Smooth muscle cell (in vitro differentiated cells): ENCODE data around the gene PHTF1. TPM values are rescaled to one million over a fixed set of nuclear protein-coding genes. Genes with fewer than 3 reads are reported as not detected.

Experiments used
- DNase-seq: peaks from one replicate; lab custom pipeline; 2025; ENCODE audit not compliant: unreplicated experiment; lab: John Stamatoyannopoulos, UW
- H2AFZ ChIP-seq: fragments of 200-600 bp; sonication (generic); 2 replicates; pipeline ENCODE4 v1.6.0; 2016; ENCODE audit warnings: antibody characterized with exemption, low read depth, mild to moderate bottlenecking
- H3F3A ChIP-seq: fragments of 200-600 bp; sonication (generic); 2 replicates; pipeline ENCODE4 v1.6.0; 2017; ENCODE audit warnings: antibody characterized with exemption, low read depth
- H3K27ac ChIP-seq: fragments of 200-600 bp; sonication (generic); 2 replicates; pipeline ENCODE4 v1.5.1; 2016; ENCODE audit warnings: low read depth, mild to moderate bottlenecking
- H3K27me3 ChIP-seq: fragments of 200-600 bp; sonication (generic); 2 replicates; pipeline ENCODE4 v1.6.1; 2016; ENCODE audit warnings: low read depth, mild to moderate bottlenecking
- H3K36me3 ChIP-seq: fragments of 200-600 bp; sonication (generic); 2 replicates; pipeline ENCODE4 v1.5.1; 2016; ENCODE audit warnings: low read depth
- H3K4me1 ChIP-seq: fragments of 200-600 bp; sonication (generic); 2 replicates; pipeline ENCODE4 v1.5.1; 2016; ENCODE audit warnings: low read depth
- H3K4me2 ChIP-seq: fragments of 200-600 bp; sonication (generic); 2 replicates; pipeline ENCODE4 v1.6.0; 2016; ENCODE audit warnings: mild to moderate bottlenecking
- H3K4me3 ChIP-seq: fragments of 200-600 bp; sonication (generic); 2 replicates; pipeline ENCODE4 v1.5.1; 2016; ENCODE audit warnings: mild to moderate bottlenecking
- H3K79me2 ChIP-seq: fragments of 200-600 bp; sonication (generic); 2 replicates; pipeline ENCODE4 v1.6.0; 2016; ENCODE audit warnings: low read depth, mild to moderate bottlenecking
- H3K9ac ChIP-seq: fragments of 200-600 bp; sonication (generic); 2 replicates; pipeline ENCODE4 v1.6.0; 2016; ENCODE audit warnings: low read depth
- H3K9me3 ChIP-seq: fragments of 200-600 bp; sonication (generic); replicated peaks from 2 replicates; pipeline ENCODE4 v1.5.1; 2016; ENCODE audit warnings: low read depth
- H4K20me1 ChIP-seq: fragments of 200-600 bp; sonication (generic); 2 replicates; pipeline ENCODE4 v1.6.0; 2016; ENCODE audit warnings: low read depth
- WGBS: methylation state at CpG from one replicate; pipeline ENCODE4 v1.1.7; 2016; ENCODE audit warnings: low lambda C conversion rate; 5-methylcytosine and 5-hydroxymethylcytosine counted together
- polyA plus RNA-seq: library from polyadenylated mRNA; unstranded; fragments of >200 nt; fragmentation: Nextera tagmentation; extraction: Ambion mirVana; gene quantifications from 2 replicates; pipeline ENCODE4 v1.2.1, GENCODE V29; 2016
- total RNA-seq: library from RNA; depleted of rRNA; stranded (reverse); fragments of >200 nt; gene quantifications from 2 replicates; pipeline ENCODE4 v1.2.3, GENCODE V29; 2014
- TF ChIP-seq, protein P1 (sequence below): fragments of 200-600 bp; sonication (generic); IDR thresholded peaks from 2 replicates; pipeline ENCODE4 v1.5.1; 2017; ENCODE audit warnings: borderline replicate concordance, mild to moderate bottlenecking, antibody characterized with exemption; ENCODE audit not compliant: insufficient read depth, poor library complexity, severe bottlenecking

Gene PHTF1
- total and polyA plus RNA-seq, 2 experiments from 2014 or later, result 23.9 to 25.4 TPM

DNA sequence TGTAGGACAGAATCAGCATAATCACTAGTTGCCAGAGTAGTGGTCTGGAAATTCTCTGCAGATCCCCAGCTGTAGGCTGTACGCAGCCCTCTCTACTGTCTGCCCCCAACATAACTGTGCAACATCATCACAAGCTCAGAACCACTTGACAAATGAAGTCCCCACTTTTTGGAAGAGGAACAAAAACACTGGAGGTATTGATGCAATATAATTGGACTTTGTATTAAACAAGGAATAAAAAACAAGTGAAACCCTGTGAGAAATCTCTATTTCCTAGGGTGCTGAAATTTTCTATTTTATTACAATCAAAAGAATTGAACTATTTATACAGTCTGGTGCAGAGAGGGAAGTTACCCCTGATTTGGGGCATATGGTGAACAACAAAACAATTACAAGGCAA is 15.2 kb downstream of the PHTF1 start:
- Histone ChIP-seq H3K27me3 (no peaks in the 10 kb centered on the region), H2AFZ (no peak overlapping the region), H3K27ac (no peak overlapping the region), H3K4me2 (no peak overlapping the region), H3K4me3 (no peak overlapping the region), H3F3A (peaks cover 5% of the 10 kb centered on the region), H3K4me1 (peaks cover 8% of the 10 kb centered on the region), H4K20me1 (peaks cover 10% of the 10 kb centered on the region), H3K79me2 (peaks cover 14% of the 10 kb centered on the region), H3K9me3 (no peaks in the 10 kb centered on the region), H3K36me3 (no peaks in the 10 kb centered on the region), H3K9ac (no peak overlapping the region)
- TF ChIP-seq, protein P1, sequence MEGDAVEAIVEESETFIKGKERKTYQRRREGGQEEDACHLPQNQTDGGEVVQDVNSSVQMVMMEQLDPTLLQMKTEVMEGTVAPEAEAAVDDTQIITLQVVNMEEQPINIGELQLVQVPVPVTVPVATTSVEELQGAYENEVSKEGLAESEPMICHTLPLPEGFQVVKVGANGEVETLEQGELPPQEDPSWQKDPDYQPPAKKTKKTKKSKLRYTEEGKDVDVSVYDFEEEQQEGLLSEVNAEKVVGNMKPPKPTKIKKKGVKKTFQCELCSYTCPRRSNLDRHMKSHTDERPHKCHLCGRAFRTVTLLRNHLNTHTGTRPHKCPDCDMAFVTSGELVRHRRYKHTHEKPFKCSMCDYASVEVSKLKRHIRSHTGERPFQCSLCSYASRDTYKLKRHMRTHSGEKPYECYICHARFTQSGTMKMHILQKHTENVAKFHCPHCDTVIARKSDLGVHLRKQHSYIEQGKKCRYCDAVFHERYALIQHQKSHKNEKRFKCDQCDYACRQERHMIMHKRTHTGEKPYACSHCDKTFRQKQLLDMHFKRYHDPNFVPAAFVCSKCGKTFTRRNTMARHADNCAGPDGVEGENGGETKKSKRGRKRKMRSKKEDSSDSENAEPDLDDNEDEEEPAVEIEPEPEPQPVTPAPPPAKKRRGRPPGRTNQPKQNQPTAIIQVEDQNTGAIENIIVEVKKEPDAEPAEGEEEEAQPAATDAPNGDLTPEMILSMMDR, result no peak
- WGBS, result 50% methylated on average over 1 of the region's 1 CpG
- DNase-seq, result no peak

DNA sequence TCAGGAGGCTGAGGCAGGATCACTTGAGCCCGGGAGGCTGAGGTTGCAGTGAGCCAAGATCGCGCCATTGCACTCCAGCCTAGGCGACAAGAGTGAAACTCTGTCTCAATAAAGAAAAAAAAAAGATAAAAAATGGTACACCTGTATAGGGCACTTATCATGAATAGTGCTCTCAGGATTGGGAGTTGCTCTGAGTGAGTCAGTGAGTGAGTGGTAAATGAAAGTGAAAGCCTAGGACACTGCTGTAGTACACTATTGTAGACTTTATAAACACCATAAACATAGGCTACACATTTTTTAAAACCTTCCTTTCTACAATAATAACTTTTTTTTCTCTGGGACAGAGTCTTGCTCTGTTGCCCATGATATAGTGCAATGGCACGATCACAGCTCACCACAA is 16.8 kb downstream of the PHTF1 start:
- Histone ChIP-seq H2AFZ (no peak overlapping the region), H3K9me3 (no peaks in the 10 kb centered on the region), H3K27me3 (no peaks in the 10 kb centered on the region), H3K4me2 (no peak overlapping the region), H3K79me2 (peaks cover 14% of the 10 kb centered on the region), H3K27ac (no peak overlapping the region), H3K4me3 (no peak overlapping the region), H3F3A (peaks cover under 1% of the 10 kb centered on the region), H4K20me1 (peaks cover 10% of the 10 kb centered on the region), H3K4me1 (peaks cover 5% of the 10 kb centered on the region), H3K36me3 (no peaks in the 10 kb centered on the region), H3K9ac (no peak overlapping the region)
- no peak for DNase-seq
- 97% methylated on average over 5 of the region's 5 CpGs for WGBS
- TF ChIP-seq, protein P1, result no peak

DNA sequence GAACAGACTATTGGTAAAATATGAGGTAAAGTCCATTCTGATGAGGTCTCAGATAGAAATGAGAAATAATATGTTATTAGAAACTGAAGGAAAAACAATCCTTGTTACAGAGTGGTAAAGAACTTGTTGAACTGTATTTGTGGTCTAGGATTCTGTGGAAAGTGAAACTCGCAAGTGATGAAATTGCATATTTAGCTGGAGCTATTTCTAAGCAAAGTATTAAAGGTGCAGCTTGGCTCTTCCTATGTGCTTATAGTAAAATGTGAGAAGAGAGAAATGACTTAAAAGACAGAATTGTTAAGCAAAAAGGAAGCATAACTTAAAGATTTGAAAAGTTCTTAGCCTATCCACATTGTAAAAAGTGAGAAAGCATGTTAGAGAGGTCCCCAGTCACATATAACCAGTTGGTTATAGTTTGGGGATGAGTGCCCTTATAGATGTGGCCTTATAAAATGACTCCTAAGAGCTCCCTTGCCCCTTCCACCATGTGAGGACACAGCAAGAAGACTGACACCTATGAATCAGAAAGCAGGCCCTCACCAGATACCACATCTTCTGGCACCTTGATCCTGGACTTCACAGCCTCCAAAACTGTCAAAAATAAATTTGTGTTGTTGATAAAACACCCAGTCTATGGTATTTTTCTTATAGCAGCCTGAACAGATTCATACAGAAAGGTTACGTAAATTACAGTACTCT is 24.8 kb downstream of the PHTF1 start:
- H3K9ac ChIP-seq, result no peak overlapping the region
- no peaks in the 10 kb centered on the region for H3K27me3 ChIP-seq
- no peaks in the 10 kb centered on the region for H3F3A ChIP-seq
- H2AFZ ChIP-seq, result no peak overlapping the region
- no peak for DNase-seq
- no peaks in the 10 kb centered on the region for H3K4me1 ChIP-seq
- no peaks in the 10 kb centered on the region for H3K79me2 ChIP-seq
- TF ChIP-seq, protein P1, result no peak
- no peak overlapping the region for H3K27ac ChIP-seq
- WGBS, result 98% methylated on average over 2 of the region's 2 CpGs
- no peaks in the 10 kb centered on the region for H3K9me3 ChIP-seq
- no peaks in the 10 kb centered on the region for H4K20me1 ChIP-seq
- H3K4me3 ChIP-seq, result no peak overlapping the region
- peaks cover 12% of the 10 kb centered on the region for H3K36me3 ChIP-seq
- H3K4me2 ChIP-seq, result no peak overlapping the region

DNA sequence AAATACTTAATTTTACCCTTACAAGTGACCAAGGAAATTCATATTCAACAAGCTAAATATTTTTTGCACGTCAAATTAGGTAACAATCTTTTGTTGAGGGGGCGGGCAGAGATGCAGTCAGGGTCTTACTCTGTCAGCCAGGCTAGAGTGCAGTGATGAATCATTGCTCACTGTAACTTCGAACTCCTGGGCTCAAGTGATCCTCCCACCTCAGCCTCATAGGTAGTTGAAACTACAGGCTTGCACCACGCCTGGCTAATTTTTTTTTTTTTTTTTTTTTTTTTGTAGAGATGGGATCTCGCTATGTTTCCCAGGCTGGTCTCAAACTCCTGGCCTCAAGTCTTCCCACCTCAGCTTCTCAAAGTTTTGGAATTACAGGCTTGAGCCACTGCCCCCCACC is 26.5 kb downstream of the PHTF1 start:
- no peak overlapping the region for H3K4me3 ChIP-seq
- H3K9me3 ChIP-seq, result no peaks in the 10 kb centered on the region
- H4K20me1 ChIP-seq, result no peaks in the 10 kb centered on the region
- no peak overlapping the region for H3K9ac ChIP-seq
- H3K79me2 ChIP-seq, result no peaks in the 10 kb centered on the region
- WGBS, result 89% methylated on average over 5 of the region's 5 CpGs
- no peak overlapping the region for H3K27ac ChIP-seq
- no peaks in the 10 kb centered on the region for H3K27me3 ChIP-seq
- no peaks in the 10 kb centered on the region for H3K4me1 ChIP-seq
- no peak overlapping the region for H3K4me2 ChIP-seq
- H3F3A ChIP-seq, result no peaks in the 10 kb centered on the region
- TF ChIP-seq, protein P1, result no peak
- no peak for DNase-seq
- peaks cover 18% of the 10 kb centered on the region for H3K36me3 ChIP-seq
- no peak overlapping the region for H2AFZ ChIP-seq
